Ecto neural progenitor cell (in vitro differentiated cells): Measurements from ENCODE around the gene TMED9.
"Not testable (repeated sequence)": the region's sequence is repeated elsewhere in the genome, so short reads cannot be mapped to it uniquely, and the experiment has no call there.

Experiments
- DNase-seq: peaks from one replicate; pipeline ENCODE4 v3.0.0-alpha.2; 2018; ENCODE audit warnings: low spot score

The TMED9 gene

DNA sequence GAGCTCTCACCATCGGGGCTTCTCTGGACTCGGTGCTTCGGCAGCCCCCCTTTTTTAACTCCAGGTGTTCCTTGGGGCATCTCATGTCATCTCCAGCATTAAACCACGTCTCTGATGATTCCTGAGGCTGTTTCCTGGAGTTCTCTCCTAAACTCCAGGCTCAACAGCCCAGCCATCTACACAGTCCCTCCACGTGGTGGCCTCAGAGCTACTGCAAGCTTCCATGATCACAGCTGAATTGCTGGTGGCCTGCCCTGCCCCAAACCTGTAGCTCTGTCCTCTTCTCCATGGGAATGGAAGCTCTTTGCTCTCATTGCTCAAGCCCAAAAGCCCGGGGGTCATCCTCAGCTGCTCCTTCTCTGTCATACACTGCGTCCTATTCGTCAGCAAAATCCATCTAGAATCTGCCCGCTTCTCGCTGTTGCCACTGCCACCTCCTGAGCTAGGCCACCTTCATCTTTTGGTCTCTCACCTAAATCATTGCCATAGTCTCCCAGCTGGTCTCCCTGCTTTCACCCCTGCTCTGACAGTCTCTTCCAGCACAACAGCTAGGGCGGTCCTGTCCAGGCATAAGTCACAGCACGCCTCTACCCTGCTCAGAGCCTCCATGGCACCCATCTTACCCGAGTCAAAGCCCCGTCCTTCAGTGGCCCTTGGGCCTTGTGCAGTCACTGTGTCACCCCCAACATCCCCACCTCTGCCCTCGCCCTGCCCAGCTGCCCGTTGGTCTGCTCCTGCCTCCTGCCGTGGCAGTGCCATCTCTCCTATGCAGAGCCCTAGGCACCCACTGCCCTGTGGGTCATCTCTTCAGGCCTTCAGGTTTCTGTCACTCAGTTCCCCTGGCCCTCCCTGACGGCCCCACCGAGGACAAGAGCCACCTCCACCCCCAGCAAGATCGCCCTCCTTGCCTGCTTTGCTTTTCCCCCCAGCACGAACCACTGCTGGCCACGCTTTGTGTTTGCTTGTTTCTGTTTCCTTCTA lies 14.4 kb downstream of the TMED9 start:
- DNase-seq: no peak

DNA sequence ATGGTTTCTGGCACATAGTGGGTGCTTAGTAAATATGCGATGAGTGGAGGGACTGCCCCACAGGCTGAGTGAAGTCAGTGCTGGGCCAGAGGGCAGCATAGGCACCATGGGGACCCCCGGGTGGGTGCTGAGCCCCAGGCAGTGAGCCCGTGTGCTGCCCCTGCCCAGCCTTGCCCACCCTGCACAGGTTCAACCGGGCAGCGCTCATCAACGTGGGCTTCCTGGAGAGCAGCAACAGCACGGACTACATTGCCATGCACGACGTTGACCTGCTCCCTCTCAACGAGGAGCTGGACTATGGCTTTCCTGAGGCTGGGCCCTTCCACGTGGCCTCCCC lies 15.1 kb downstream of the TMED9 start:
- no peak for DNase-seq

DNA sequence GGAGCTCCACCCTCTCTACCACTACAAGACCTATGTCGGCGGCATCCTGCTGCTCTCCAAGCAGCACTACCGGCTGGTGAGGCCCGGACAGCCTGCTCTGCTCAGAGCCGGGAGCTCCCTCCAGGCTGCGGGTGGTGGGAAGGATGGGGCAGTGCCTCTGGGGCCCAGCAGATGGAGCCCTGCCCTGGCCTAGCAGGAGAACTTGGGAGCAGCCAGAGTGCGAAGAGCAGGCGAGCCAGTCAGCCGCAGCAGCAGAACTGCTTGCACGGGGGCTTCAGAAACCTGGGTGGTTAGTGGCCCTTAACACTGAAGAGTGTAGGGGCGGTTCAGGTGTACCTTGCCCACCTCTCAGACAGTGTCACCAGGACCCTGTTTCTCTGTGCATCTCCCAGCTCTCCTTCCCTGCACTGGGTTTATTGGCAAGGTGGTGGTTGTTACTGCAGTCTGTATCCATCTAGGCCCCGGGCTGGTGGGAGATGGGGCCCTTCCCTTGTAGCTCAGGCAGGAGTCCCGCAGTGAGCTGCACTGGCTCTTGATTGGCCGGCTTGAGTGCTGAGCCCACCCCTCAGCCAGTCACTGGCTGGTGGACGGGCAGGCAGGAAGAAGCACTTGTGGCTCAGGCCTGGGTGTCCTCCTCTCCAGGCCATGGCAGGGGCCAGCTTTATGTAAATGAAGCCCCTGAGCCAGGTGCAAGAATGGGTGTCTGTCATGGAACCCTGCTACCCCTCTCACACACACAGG lies 15.6 kb downstream of the TMED9 start:
- peak; percentile 90 for DNase-seq

GRCh38 chr5:177608243-177609075 lies 16.5 kb downstream of the TMED9 start:
- no peak for DNase-seq

DNA sequence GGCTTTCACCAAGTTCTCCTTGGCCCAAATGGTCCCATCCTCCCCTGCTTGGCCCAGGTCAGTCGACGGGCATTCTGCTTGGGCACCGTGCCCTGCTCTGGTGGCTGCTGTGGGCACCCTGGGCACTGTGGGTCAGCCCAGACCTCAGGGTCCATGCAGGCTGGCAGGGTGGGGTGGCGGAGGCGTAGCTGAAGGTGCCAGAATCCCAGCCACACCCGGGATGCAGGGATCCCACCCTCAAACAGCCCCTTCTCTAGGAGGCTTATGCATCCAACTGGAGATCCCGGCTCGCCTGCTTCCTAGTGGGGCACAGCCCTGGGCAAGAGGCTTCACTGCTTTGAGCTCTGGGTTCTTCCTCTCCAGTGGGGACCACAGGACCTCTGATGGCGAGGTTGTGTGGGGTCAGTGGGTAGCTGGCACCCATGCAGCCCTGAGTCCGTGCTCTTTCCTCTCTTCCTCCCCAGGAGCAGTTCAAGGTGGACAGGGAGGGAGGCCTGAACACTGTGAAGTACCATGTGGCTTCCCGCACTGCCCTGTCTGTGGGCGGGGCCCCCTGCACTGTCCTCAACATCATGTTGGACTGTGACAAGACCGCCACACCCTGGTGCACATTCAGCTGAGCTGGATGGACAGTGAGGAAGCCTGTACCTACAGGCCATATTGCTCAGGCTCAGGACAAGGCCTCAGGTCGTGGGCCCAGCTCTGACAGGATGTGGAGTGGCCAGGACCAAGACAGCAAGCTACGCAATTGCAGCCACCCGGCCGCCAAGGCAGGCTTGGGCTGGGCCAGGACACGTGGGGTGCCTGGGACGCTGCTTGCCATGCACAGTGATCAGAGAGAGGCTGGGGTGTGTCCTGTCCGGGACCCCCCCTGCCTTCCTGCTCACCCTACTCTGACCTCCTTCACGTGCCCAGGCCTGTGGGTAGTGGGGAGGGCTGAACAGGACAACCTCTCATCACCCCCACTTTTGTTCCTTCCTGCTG lies 17.4 kb downstream of the TMED9 start:
- DNase-seq: no peak

- no peak for DNase-seq
These were observed 18.2 kb downstream of the TMED9 start for GRCh38 chr5:177610131-177610769.

DNA sequence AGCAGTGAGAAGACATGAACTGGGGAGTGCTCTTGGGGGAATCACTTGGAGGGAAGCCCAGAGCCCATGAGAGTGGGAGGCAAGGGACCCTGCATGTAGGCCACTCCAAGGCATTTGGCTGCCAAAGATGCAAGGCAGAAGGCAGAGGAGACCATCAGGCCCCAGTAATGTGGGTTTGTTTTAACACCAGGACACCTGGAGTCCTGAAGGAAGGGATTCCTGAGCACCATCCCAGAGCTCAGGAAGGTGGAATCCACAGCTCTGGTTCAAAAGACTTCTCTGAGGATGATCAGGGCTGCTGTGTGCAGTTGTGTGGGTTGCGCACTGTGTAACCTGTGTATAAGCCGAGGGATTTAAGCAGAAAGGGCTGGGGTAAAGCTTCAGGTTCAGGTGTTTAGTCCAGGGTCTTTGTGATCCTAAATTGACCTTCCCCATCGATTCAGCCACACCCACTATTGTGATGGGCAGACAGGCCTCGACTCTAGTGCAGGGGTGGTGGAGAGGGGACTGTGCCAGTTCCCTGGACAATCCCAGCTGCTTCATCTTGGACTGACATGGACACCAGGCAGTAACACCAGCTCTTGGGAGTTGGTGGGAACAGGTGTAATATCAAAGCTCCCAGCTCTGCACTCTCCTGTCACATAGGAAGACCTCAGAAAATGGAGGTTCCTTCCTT lies 18.9 kb downstream of the TMED9 start:
- no peak for DNase-seq

DNA sequence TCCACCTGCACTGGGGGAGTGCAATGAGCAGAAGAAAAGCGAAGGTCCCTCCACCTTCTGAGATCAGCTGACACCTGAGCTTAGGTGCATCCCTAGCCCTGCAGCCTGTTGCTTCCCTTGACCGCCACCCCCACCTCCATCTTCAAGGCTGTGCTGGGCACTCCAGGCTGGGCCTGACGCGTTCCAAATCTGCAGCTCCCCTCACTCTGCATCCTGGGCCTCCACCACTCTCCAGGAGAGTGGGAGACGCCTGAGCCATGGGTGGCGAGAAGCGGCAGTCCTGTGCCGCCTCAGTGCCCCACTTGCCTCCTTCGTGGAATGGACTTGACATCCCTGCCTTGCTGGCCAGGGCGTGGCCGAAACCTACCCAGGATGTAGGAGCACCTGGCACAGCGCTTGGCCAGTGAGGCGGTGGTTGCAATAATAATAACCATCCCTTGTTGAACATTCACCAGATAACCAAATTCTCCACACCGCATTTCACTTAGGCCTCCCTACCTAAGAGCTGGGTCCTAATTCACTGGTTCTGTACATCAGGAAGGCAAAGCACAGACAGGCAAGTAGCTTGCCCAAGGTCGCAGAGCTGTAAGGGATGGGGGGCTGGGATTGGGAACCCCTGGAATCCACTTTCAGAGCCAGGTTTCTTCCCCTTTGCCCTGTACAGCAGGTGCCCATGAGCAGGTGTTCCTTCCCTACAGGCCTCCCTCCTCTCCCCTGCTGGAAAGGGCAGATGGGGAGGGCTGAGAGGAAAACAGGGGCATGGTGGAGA lies 19.6 kb downstream of the TMED9 start:
- no peak for DNase-seq

GRCh38 chr5:177612215-177612673 lies 20.2 kb downstream of the TMED9 start:
- DNase-seq: no peak

DNA sequence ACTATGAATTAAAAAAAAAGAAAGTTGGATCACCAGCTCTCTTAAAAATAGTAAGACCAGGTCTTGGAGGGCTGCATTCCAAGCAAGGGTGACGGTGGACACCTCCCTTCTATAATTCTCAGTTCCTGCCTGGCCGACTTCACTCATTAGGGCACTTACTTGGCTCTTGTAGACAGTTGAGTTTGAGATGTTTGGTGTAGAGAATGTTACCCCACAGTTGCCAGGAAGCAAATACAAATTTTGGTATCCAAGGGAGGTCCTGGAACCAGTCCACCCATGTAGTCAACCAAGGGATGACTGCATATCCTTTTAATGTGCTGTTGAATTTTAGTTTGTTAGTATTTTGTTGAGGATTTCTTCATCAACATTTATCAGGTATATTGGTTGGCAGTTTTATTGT lies 28.6 kb downstream of the TMED9 start:
- DNase-seq: no peak

GRCh38 chr5:177624172-177624571 lies 32.2 kb downstream of the TMED9 start:
- DNase-seq: not testable (repeated sequence)

DNA sequence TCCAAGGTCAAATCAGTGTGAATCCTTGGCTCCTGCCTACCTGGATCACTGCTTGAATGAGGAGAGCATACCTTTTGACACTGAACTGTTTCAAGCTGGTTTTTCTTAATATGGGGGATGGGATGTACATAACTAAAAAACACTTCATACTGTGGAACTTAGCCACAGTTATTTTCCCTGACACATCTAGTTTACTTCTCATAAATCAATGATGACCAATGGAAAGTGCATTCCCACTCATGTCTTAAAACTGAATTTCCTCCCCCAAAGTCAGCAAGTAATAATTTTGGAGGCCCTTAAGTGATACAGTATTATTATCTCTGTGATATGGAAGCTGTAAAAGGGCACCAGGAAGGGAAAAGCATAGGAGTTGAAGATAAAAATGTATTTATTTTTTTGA lies 38.2 kb downstream of the TMED9 start:
- DNase-seq: not testable (repeated sequence)

GRCh38 chr5:177634912-177635311 lies 42.9 kb downstream of the TMED9 start:
- DNase-seq: not testable (repeated sequence)

- not testable (repeated sequence) for DNase-seq
These were observed 53.5 kb downstream of the TMED9 start for GRCh38 chr5:177645462-177645861.
